Heart right ventricle (tissue), 16 donors: ENCODE data around the gene NUAK2. TPM values are rescaled to one million over a fixed set of nuclear protein-coding genes. Genes with fewer than 3 reads are reported as not detected.

Experiments used
- ATAC-seq, 8 donors: fragments of 200-7000 bp; cut with Tn5 transposase; one replicate each; pipeline ENCODE4 v1.9.1; 2020; ENCODE audit warnings: mild to moderate bottlenecking in 8 of 8, moderate library complexity in 8 of 8, moderate number of reproducible peaks in 1 of 8
- DNase-seq, 2 donors: peaks; one replicate each; pipeline ENCODE4 v3.0.0-alpha.2; 2020
- H3K27ac ChIP-seq, 10 donors: fragments of 200-600 bp; sonication (generic) in 2 of 10; one replicate each; pipeline versions ENCODE4 v1.5.0 to v1.8.0; 2020 to 2022; ENCODE audit warnings: mild to moderate bottlenecking in 3 of 10
- H3K27me3 ChIP-seq, 7 donors: fragments of 200-600 bp; one replicate each; pipeline ENCODE4 v1.8.0; 2021 to 2022; ENCODE audit warnings: mild to moderate bottlenecking in 2 of 7
- H3K36me3 ChIP-seq, 9 donors: fragments of 200-600 bp; sonication (generic) in 1 of 9; one replicate each; pipeline versions ENCODE4 v1.5.0 to v1.8.0; 2020 to 2022; ENCODE audit warnings: mild to moderate bottlenecking in 2 of 9
- H3K4me1 ChIP-seq, 9 donors: fragments of 200-600 bp; sonication (generic) in 1 of 9; one replicate each; pipeline versions ENCODE4 v1.5.0 to v1.8.0; 2020 to 2022; ENCODE audit warnings: mild to moderate bottlenecking in 4 of 9
- H3K4me3 ChIP-seq, 10 donors: fragments of 200-600 bp; sonication (generic) in 2 of 10; one replicate each; pipeline versions ENCODE4 v1.5.0 to v1.8.0; 2020 to 2022; ENCODE audit warnings: mild to moderate bottlenecking in 7 of 10, moderate library complexity in 2 of 10
- H3K9me3 ChIP-seq, 11 donors: fragments of 200-600 bp in 10 of 11; sonication (generic) in 2 of 11; one replicate each; pipeline versions ENCODE4 v1.5.0 to v1.8.0; 2013 to 2022; ENCODE audit warnings: mild to moderate bottlenecking in 2 of 11, control low read depth in 1 of 11, moderate library complexity in 1 of 11
- WGBS, 2 donors: extraction: QIAGEN DNeasy Blood & Tissue Kit; methylation state at CpG; one replicate each; pipeline ENCODE4 v1.1.7; 2013; ENCODE audit warnings: inconsistent platforms in 1 of 2; 5-methylcytosine and 5-hydroxymethylcytosine counted together
- intact Hi-C, 10 donors: fragments of 100-400 bp; cut with DNase I; formaldehyde crosslinking; loops; one replicate each; pipeline versions ENCODE4 v1.11.1 to v1.14.2; 2022
- polyA plus RNA-seq, 2 donors: library from polyadenylated mRNA; stranded (reverse); fragments of 200-250 nt; gene quantifications; one replicate each; pipeline ENCODE4 v1.2.3, GENCODE V29; 2013
- total RNA-seq, 10 donors: library from RNA; stranded (reverse); fragmentation: NEBNext Ultra II Directional in 3 of 10; extraction: Animal tissue kit (Norgen Biotek cat#: 25700) in 3 of 10; gene quantifications; one replicate each; pipeline versions ENCODE4 v1.2.1 to v1.2.4, GENCODE V29; 2021 to 2023
- TF ChIP-seq, protein P1 (sequence below), 9 donors: fragments of 200-600 bp; sonication (generic) in 2 of 9; IDR thresholded peaks; one replicate each; pipeline versions ENCODE4 v1.5.0 to v1.8.0; 2021 to 2022; ENCODE audit warnings: antibody characterized with exemption in 9 of 9, mild to moderate bottlenecking in 5 of 9, moderate library complexity in 1 of 9
- donor health status: Arrhythmogenic right ventricular cardiomyopathy.
- donor health status: ischemic (EF 13 %, LVEDD 7.1; RV severe dilation, severe dysfunction).
- donor health status: healthy with polysubstance abuse.
- donor health status: DM: no; HTN: yes; CAD: no.
- donor health status: DM: no; HTN: no; CAD: no.
- donor health status: ischemic (EF 25% LVEDD 6.9; RV normal size, moderate dysfunction).
- donor health status: ischemic (EF 25% LVEDD 5.7; RV mildly dilated, moderate dysfunction).
- donor health status: healthy.
- donor health status: DM: yes; HTN: yes; CAD: no.
- donor health status: Ischemic cardiomyopathy.
- donor health status: ischemic (EF 35%, LVEDD 5.7; RV mildly dilated, moderate dysfunction).
- donor health status: nonischemic (EF 11% LVEDD 7.7; RV severe dilation, severe dysfunction).
- donor health status: DM: yes; HTN: yes; CAD: no.
- donor health status: PGD.
- donor health status: ischemic (EF 29% LVEDD 5.4; RV normal size, mild dysfunction).
- donor health status: nonischemic (EF 23%, LVEDD 6.1; RV moderate dilation, normal function).

Gene NUAK2
- total and polyA plus RNA-seq, 12 donors, result 0.25 to 3.1 (median 0.50) TPM

DNA sequence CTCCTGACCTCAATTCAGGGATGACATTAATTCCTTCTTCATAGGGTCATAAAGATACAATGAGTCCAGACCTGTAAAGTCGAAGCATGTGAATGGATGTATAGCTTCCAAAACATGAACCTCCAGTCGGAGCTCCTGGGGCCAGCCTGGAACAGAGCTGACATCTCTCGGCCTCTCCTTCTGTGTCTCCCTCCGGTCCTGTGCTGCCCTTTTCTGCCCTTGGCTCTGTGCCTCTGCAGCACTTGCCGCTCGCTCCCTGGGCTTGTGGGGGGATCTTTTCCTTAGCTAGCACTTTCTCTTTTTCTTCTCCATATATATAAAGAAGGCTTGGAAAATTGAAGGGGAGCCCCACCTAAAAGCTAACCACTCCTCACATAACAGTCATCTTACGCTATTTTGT is 51.3 kb downstream of the NUAK2 start:
- Histone ChIP-seq H3K4me1 (peaks cover 0 to 50% (median 28%) of the 10 kb centered on the region in 9 donors), H3K27ac (no peak overlapping the region), H3K36me3 (peaks cover 0 to 11% (median 0%) of the 10 kb centered on the region in 9 donors), H3K4me3 (no peak overlapping the region), H3K9me3 (no peaks in the 10 kb centered on the region), H3K27me3 (no peaks in the 10 kb centered on the region)
- intact Hi-C loops, result loop anchor here in 1 of 10 donors (10.0 kb wide), 1 partner anchor 215 kb away; no protein-coding TSS in a partner anchor
- no peak for DNase-seq
- WGBS, 2 donors, result 78 to 84% methylated on average over 7 of the region's 7 CpGs
- TF ChIP-seq, protein P1, sequence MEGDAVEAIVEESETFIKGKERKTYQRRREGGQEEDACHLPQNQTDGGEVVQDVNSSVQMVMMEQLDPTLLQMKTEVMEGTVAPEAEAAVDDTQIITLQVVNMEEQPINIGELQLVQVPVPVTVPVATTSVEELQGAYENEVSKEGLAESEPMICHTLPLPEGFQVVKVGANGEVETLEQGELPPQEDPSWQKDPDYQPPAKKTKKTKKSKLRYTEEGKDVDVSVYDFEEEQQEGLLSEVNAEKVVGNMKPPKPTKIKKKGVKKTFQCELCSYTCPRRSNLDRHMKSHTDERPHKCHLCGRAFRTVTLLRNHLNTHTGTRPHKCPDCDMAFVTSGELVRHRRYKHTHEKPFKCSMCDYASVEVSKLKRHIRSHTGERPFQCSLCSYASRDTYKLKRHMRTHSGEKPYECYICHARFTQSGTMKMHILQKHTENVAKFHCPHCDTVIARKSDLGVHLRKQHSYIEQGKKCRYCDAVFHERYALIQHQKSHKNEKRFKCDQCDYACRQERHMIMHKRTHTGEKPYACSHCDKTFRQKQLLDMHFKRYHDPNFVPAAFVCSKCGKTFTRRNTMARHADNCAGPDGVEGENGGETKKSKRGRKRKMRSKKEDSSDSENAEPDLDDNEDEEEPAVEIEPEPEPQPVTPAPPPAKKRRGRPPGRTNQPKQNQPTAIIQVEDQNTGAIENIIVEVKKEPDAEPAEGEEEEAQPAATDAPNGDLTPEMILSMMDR (IDR thresholded peaks at IDR 0.05), result no peak
- no peak for ATAC-seq

GRCh38 chr1:205269711-205270110 is 51.8 kb downstream of the NUAK2 start:
- no peaks in the 10 kb centered on the region for H3K9me3 ChIP-seq
- H3K4me3 ChIP-seq, result no peak overlapping the region
- H3K27ac ChIP-seq, result no peak overlapping the region
- H3K27me3 ChIP-seq, result no peaks in the 10 kb centered on the region
- TF ChIP-seq, protein P1 (IDR thresholded peaks at IDR 0.05), result no peak
- intact Hi-C loops, result loop anchor here in 1 of 10 donors (10.0 kb wide), 1 partner anchor 215 kb away; no protein-coding TSS in a partner anchor
- no peak for ATAC-seq
- peaks cover 0 to 11% (median 0%) of the 10 kb centered on the region in 9 donors for H3K36me3 ChIP-seq
- 95 to 99% methylated on average over 8 of the region's 8 CpGs for WGBS, 2 donors
- no peak for DNase-seq
- peaks cover 0 to 50% (median 28%) of the 10 kb centered on the region in 9 donors for H3K4me1 ChIP-seq

DNA sequence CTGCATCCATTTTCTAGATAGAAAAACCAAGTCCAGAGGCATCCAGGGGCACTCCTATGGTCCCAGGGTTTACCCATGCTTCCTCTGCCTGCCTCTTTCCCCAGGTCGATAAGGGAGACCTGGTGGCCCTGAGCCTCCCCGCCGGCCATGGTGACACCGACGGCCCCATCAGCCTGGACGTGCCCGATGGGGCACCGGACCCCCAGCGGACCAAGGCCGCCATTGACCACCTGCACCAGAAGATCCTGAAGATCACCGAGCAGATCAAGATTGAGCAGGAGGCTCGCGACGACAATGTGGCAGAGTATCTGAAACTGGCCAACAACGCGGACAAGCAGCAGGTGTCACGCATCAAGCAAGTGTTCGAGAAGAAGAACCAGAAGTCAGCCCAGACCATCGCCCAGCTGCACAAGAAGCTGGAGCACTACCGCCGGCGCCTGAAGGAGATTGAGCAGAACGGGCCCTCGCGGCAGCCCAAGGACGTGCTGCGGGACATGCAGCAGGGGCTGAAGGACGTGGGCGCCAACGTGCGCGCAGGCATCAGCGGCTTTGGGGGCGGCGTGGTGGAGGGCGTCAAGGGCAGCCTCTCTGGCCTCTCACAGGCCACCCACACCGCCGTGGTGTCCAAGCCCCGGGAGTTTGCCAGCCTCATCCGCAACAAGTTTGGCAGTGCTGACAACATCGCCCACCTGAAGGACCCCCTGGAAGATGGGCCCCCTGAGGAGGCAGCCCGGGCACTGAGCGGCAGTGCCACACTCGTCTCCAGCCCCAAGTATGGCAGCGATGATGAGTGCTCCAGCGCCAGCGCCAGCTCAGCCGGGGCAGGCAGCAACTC is 52.5 kb downstream of the NUAK2 start:
- ATAC-seq (no peak), DNase-seq (no peak)
- H3K9me3 ChIP-seq, result no peaks in the 10 kb centered on the region
- H3K36me3 ChIP-seq, result peaks cover 0 to 11% (median 0%) of the 10 kb centered on the region in 9 donors
- H3K4me1 ChIP-seq, result peaks cover 0 to 50% (median 28%) of the 10 kb centered on the region in 9 donors
- no peaks in the 10 kb centered on the region for H3K27me3 ChIP-seq
- intact Hi-C loops, result no loop called here
- no peak overlapping the region for H3K4me3 ChIP-seq
- 94 to 96% methylated on average over 48 of the region's 48 CpGs for WGBS, 2 donors
- H3K27ac ChIP-seq, result no peak overlapping the region
- TF ChIP-seq, protein P1 (IDR thresholded peaks at IDR 0.05), result no peak

DNA sequence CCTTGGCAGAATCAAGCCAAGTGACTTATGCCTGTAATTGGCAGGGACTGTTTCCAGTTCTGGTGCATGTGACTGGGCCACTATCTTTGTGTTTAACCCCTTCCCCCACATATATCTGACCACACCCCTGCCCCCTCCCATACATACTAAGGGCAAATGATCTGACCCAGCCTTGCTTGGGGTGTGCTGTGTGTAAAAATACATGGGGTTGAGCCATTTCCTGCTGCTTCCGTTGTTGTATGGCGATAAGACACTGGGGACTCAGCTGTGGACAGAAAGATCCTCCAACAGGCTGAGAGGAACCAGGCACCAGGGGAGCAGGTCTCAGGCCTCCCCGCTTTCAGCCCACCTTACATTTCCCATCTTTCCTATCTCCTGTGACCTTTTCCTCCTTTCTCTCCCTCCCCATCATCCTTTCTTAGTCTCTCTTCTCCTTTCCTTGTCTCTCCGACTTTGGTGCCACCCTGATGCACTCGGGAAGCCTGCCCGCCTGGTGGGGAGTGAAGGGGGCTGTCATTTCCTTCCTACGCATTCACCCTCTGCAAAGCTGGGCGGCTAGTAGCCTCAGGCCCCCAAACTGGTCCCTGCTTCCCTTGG is 54.1 kb downstream of the NUAK2 start:
- H3K9me3 ChIP-seq, result no peaks in the 10 kb centered on the region
- DNase-seq (no peak), ATAC-seq (no peak)
- TF ChIP-seq, protein P1 (IDR thresholded peaks at IDR 0.05), result no peak
- H3K27ac ChIP-seq, result peak overlapping the region in 1 of 10 donors; percentile 24
- peaks cover 0 to 9% (median 0%) of the 10 kb centered on the region in 9 donors for H3K36me3 ChIP-seq
- H3K27me3 ChIP-seq, result no peaks in the 10 kb centered on the region
- H3K4me3 ChIP-seq, result no peak overlapping the region
- peaks cover 0 to 44% (median 29%) of the 10 kb centered on the region in 9 donors for H3K4me1 ChIP-seq
- 69 to 73% methylated on average over 8 of the region's 8 CpGs for WGBS, 2 donors
- intact Hi-C loops, result no loop called here
